ENCODE measurements around the gene TSPAN5. TPM values are rescaled to one million over a fixed set of nuclear protein-coding genes. Genes with fewer than 3 reads are reported as not detected.

The TSPAN5 gene
- total RNA-seq, 1 experiment from 2014 or later = 41.8 TPM

DNA sequence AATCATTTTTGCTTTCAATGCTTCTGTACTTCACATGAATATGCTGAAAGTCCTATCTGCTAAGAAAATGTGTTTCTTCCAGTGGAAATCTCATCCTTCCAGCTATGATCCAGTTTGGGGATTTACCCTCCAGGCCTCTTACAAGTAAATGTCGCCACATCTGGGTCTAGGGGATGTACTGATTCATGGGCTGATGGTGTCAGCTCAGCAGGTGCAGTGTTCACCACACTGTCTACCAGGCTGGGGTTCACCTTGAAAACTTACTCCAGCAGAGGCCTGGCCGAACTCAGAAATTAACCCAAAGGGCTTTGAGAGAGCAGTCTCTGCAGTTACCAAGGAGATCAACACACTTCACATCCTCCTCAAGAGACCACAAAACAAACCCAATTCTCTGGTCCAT is 154.3 kb downstream of the TSPAN5 start:
- no peak overlapping the region for H3K4me2 ChIP-seq (ENCODE audit: low read length)

DNA sequence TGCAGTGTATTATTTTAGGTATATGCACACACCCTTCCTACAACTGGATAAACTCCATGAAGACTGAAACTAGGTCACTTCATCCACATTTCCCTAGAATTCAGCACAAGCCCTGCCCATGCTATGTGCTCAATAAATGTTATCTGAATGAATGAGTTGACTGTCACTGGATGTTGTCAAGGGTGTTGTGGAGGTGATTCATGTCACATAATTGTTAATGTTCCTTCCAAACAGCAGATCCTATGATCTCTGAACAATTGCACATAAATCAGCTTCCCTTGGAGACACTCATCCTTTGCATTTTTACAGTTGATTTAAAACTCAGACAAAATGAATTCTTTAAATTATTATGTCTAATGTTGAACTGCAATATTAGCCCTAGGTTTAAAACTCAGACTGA is 154.7 kb downstream of the TSPAN5 start:
- no peak overlapping the region for H3K4me2 ChIP-seq (ENCODE audit: low read length)
- intact Hi-C loops (cut with micrococcal nuclease) = no loop called here

More for the DNA sequence above, 154.3 kb downstream of the TSPAN5 start:
- intact Hi-C loops (cut with micrococcal nuclease) = no loop called here
- no peak overlapping the region for H3K9ac ChIP-seq (ENCODE audit: low read length)
- peaks cover 21% of the 10 kb centered on the region for H3K4me1 ChIP-seq (ENCODE audit: insufficient read depth, low read length)
- no peaks in the 10 kb centered on the region for H4K20me1 ChIP-seq (ENCODE audit: low read length)
- H3K4me3 ChIP-seq (ENCODE audit: low read length) = no peak overlapping the region
- no TSS peak for BruUV-seq (replicated peaks)
- no peak overlapping the region for H3K27ac ChIP-seq (ENCODE audit: low read length)
- H3K36me3 ChIP-seq (ENCODE audit: low read depth, low read length) = peaks cover 16% of the 10 kb centered on the region
- DNase-seq = no peak
- no peaks in the 10 kb centered on the region for H3K27me3 ChIP-seq (ENCODE audit: low read length)
- peaks cover 15% of the 10 kb centered on the region for H3K79me2 ChIP-seq (ENCODE audit: low read length)
- ATAC-seq = no peak
- TF ChIP-seq EZH2phosphoT487 (IDR thresholded peaks at IDR 0.05; ENCODE audit: borderline replicate concordance, low read length) (no peak), EZH2 (IDR thresholded peaks at IDR 0.05; ENCODE audit: low read length, unreplicated experiment) (no peak)
- TF ChIP-seq, protein P1, sequence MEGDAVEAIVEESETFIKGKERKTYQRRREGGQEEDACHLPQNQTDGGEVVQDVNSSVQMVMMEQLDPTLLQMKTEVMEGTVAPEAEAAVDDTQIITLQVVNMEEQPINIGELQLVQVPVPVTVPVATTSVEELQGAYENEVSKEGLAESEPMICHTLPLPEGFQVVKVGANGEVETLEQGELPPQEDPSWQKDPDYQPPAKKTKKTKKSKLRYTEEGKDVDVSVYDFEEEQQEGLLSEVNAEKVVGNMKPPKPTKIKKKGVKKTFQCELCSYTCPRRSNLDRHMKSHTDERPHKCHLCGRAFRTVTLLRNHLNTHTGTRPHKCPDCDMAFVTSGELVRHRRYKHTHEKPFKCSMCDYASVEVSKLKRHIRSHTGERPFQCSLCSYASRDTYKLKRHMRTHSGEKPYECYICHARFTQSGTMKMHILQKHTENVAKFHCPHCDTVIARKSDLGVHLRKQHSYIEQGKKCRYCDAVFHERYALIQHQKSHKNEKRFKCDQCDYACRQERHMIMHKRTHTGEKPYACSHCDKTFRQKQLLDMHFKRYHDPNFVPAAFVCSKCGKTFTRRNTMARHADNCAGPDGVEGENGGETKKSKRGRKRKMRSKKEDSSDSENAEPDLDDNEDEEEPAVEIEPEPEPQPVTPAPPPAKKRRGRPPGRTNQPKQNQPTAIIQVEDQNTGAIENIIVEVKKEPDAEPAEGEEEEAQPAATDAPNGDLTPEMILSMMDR (conservative IDR thresholded peaks at IDR 0.05; ENCODE audit: low read depth, low read length) = no peak
- no peaks in the 10 kb centered on the region for H3K9me2 ChIP-seq (replicated peaks; ENCODE audit: low read length)
- no peak overlapping the region for H2AFZ ChIP-seq (ENCODE audit: low read length)
- CTCF ChIA-PET = no interaction called here
- no peaks in the 10 kb centered on the region for H3F3A ChIP-seq (ENCODE audit: low read length, unreplicated experiment)
- POLR2A ChIA-PET (ENCODE audit: unreplicated experiment) = interaction anchor here (0.6 kb wide), 1 partner anchor 52 kb away, joined by 4 read pairs; no protein-coding TSS in a partner anchor
- no peaks in the 10 kb centered on the region for H3K9me3 ChIP-seq (ENCODE audit: low read length)

GRCh38 chr4:98502624-98503023 is 155.8 kb downstream of the TSPAN5 start:
- Histone ChIP-seq H3K9me2 (replicated peaks; ENCODE audit: low read length) (no peaks in the 10 kb centered on the region), H3K4me3 (ENCODE audit: low read length) (no peak overlapping the region), H3K79me2 (ENCODE audit: low read length) (peaks cover 4% of the 10 kb centered on the region), H2AFZ (ENCODE audit: low read length) (no peak overlapping the region), H3K36me3 (ENCODE audit: low read depth, low read length) (peaks cover 16% of the 10 kb centered on the region), H3K9ac (ENCODE audit: low read length) (no peak overlapping the region), H4K20me1 (ENCODE audit: low read length) (no peaks in the 10 kb centered on the region), H3F3A (ENCODE audit: low read length, unreplicated experiment) (no peaks in the 10 kb centered on the region), H3K9me3 (ENCODE audit: low read length) (no peaks in the 10 kb centered on the region), H3K27me3 (ENCODE audit: low read length) (no peaks in the 10 kb centered on the region), H3K27ac (ENCODE audit: low read length) (no peak overlapping the region), H3K4me2 (ENCODE audit: low read length) (no peak overlapping the region), H3K4me1 (ENCODE audit: insufficient read depth, low read length) (peaks cover 19% of the 10 kb centered on the region)
- POLR2A ChIA-PET (ENCODE audit: unreplicated experiment) = no interaction called here
- ATAC-seq (no peak), DNase-seq (no peak)
- intact Hi-C loops (cut with micrococcal nuclease) = no loop called here
- BruUV-seq (replicated peaks) = no TSS peak
- TF ChIP-seq EZH2 (IDR thresholded peaks at IDR 0.05; ENCODE audit: low read length, unreplicated experiment) (no peak), EZH2phosphoT487 (IDR thresholded peaks at IDR 0.05; ENCODE audit: borderline replicate concordance, low read length) (no peak)
- TF ChIP-seq, protein P1 (conservative IDR thresholded peaks at IDR 0.05; ENCODE audit: low read depth, low read length) = no peak
- CTCF ChIA-PET = no interaction called here

More for the DNA sequence above, 154.7 kb downstream of the TSPAN5 start:
- H3K9ac ChIP-seq (ENCODE audit: low read length) = no peak overlapping the region
- no peak overlapping the region for H3K4me3 ChIP-seq (ENCODE audit: low read length)
- DNase-seq = no peak
- ChIA-PET CTCF (no interaction called here), POLR2A (ENCODE audit: unreplicated experiment) (interaction anchor here (0.6 kb wide), 1 partner anchor 53 kb away, joined by 4 read pairs; no protein-coding TSS in a partner anchor)
- H3K4me1 ChIP-seq (ENCODE audit: insufficient read depth, low read length) = peaks cover 21% of the 10 kb centered on the region
- ATAC-seq = peak; percentile 29; the same call in 1 of the 2 replicates
- H3K27ac ChIP-seq (ENCODE audit: low read length) = no peak overlapping the region
- TF ChIP-seq, protein P1 (conservative IDR thresholded peaks at IDR 0.05; ENCODE audit: low read depth, low read length) = no peak
- TF ChIP-seq EZH2phosphoT487 (IDR thresholded peaks at IDR 0.05; ENCODE audit: borderline replicate concordance, low read length) (no peak), EZH2 (IDR thresholded peaks at IDR 0.05; ENCODE audit: low read length, unreplicated experiment) (no peak)
- no peaks in the 10 kb centered on the region for H4K20me1 ChIP-seq (ENCODE audit: low read length)
- BruUV-seq (replicated peaks) = no TSS peak
- no peaks in the 10 kb centered on the region for H3K27me3 ChIP-seq (ENCODE audit: low read length)
- peaks cover 11% of the 10 kb centered on the region for H3K79me2 ChIP-seq (ENCODE audit: low read length)
- H3F3A ChIP-seq (ENCODE audit: low read length, unreplicated experiment) = no peaks in the 10 kb centered on the region
- no peaks in the 10 kb centered on the region for H3K9me3 ChIP-seq (ENCODE audit: low read length)
- H3K36me3 ChIP-seq (ENCODE audit: low read depth, low read length) = peaks cover 16% of the 10 kb centered on the region
- no peaks in the 10 kb centered on the region for H3K9me2 ChIP-seq (replicated peaks; ENCODE audit: low read length)
- no peak overlapping the region for H2AFZ ChIP-seq (ENCODE audit: low read length)
